Pancreas (tissue), 10 donors: ENCODE results near the gene ROBO1. TPM values are rescaled to one million over a fixed set of nuclear protein-coding genes. Genes with fewer than 3 reads are reported as not detected.

Source experiments
- ATAC-seq, 4 donors: fragments of 200-7000 bp; cut with Tn5 transposase; one replicate each; pipeline versions ENCODE4 v1.8.0 to v1.9.1; 2020; ENCODE audit warnings: mild to moderate bottlenecking in 4 of 4, moderate library complexity in 4 of 4
- DNase-seq, 6 donors: peaks; one replicate each; pipeline ENCODE4 v3.0.0-alpha.2; 2020
- FAIRE-seq: peaks from 2 replicates; lab custom pipeline; 2012; peaks lifted over from hg19 to GRCh38; lab: Jason Lieb, UNC
- H3K27ac ChIP-seq, 4 donors: fragments of 200-600 bp; sonication (generic); 1 replicate in 3 of 4; 2 replicates in 1 of 4; pipeline versions ENCODE4 v1.5.0 to v1.8.0; 2020
- H3K27me3 ChIP-seq, 4 donors: fragments of 200-600 bp; one replicate each; pipeline ENCODE4 v1.8.0; 2021
- H3K36me3 ChIP-seq, 3 donors: fragments of 200-600 bp; sonication (generic) in 1 of 3; one replicate each; pipeline versions ENCODE4 v1.5.0 to v1.8.0; 2020 to 2021
- H3K4me1 ChIP-seq, 3 donors: fragments of 200-600 bp; one replicate each; pipeline ENCODE4 v1.8.0; 2021
- H3K4me3 ChIP-seq, 4 donors: fragments of 200-600 bp; sonication (generic) in 2 of 4; one replicate each; pipeline versions ENCODE4 v1.5.0 to v1.8.0; 2020 to 2021
- H3K9me3 ChIP-seq, 4 donors: fragments of 200-600 bp; one replicate each; pipeline ENCODE4 v1.8.0; 2021
- CTCF ChIP-seq, 4 donors: fragments of 200-600 bp; sonication (generic) in 3 of 4; IDR thresholded peaks; one replicate each; pipeline versions ENCODE4 v1.5.0 to v1.8.0; 2021; ENCODE audit warnings: antibody characterized with exemption in 4 of 4
- WGBS, 2 donors: extraction: QIAGEN DNeasy Blood & Tissue Kit; methylation state at CpG; one replicate each; pipeline ENCODE4 v1.1.7; 2013; 5-methylcytosine and 5-hydroxymethylcytosine counted together
- intact Hi-C, 3 donors: fragments of 100-400 bp; cut with DNase I; formaldehyde crosslinking; loops; one replicate each; pipeline versions ENCODE4 v1.11.1 to v1.14.2; 2022
- polyA plus RNA-seq, 2 donors: library from polyadenylated mRNA; stranded (reverse); fragments of 200-250 nt; gene quantifications; one replicate each; pipeline ENCODE4 v1.2.3, GENCODE V29; 2013
- total RNA-seq, 6 donors: library from RNA; stranded (reverse); fragmentation: NEBNext Ultra II Directional in 4 of 6; extraction: Animal tissue kit (Norgen Biotek cat#: 25700) in 4 of 6; gene quantifications; one replicate each; pipeline versions ENCODE4 v1.2.1 to v1.2.4, GENCODE V29; 2021 to 2023
- donor health status: healthy with polysubstance abuse.
- donor health status: DM: no; HTN: no; CAD: no; lungs with moderate emphysema.
- donor health status: DM: no; HTN: no; CAD: no.
- donor health status: control.
- donor health status: control.
- donor health status: Bipolar disorder and iron deficiency.
- donor health status: DM: yes; HTN: yes; CAD: no.
- donor health status: DM: no; HTN: no; CAD: no.
- donor health status: DM: no; HTN: no; CAD: no.
- donor health status: DM: yes; HTN: yes; CAD: no.

ROBO1 gene
- total and polyA plus RNA-seq, 8 donors = 0.51 to 8.5 (median 2.8) TPM

DNA sequence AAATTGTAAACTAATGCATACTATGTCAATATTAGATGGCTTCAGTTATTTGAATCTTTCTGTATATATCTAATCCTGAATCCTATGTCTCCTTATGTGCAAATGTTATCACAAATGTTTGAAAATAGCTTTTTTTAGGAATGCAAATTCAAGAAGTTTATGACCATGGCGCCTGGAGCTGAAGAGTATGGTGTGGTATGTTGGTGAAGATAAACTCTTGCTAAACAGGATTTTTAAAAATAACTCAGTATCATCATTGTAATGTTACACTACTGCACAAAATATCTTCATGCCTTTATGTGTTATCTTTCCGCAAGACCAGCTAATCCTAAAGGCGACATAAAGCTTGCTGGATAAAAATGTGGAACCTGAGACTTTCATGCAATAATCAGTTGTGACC, 382.6 kb downstream of the ROBO1 start:
- H3K9me3 ChIP-seq = no peaks in the 10 kb centered on the region
- no peak overlapping the region for H3K4me3 ChIP-seq
- no peaks in the 10 kb centered on the region for H3K36me3 ChIP-seq
- FAIRE-seq (no peak), ATAC-seq (no peak), DNase-seq (no peak)
- intact Hi-C loops = no loop called here
- peaks cover 0 to 4% (median 0%) of the 10 kb centered on the region in 4 donors for H3K27me3 ChIP-seq
- no peak overlapping the region for H3K27ac ChIP-seq
- H3K4me1 ChIP-seq = no peaks in the 10 kb centered on the region
- 54 to 65% methylated on average over 3 of the region's 3 CpGs for WGBS, 2 donors
- no peak for TF ChIP-seq CTCF (IDR thresholded peaks at IDR 0.05)

- no peaks in the 10 kb centered on the region for H3K9me3 ChIP-seq
- no peak for ATAC-seq
- WGBS, 2 donors = 27 to 29% methylated on average over 3 of the region's 3 CpGs
- intact Hi-C loops = no loop called here
- H3K27me3 ChIP-seq = no peaks in the 10 kb centered on the region
- H3K36me3 ChIP-seq = no peaks in the 10 kb centered on the region
- H3K27ac ChIP-seq = no peak overlapping the region
- TF ChIP-seq CTCF (IDR thresholded peaks at IDR 0.05) = no peak
- no peak for FAIRE-seq
- no peak overlapping the region for H3K4me3 ChIP-seq
- no peak for DNase-seq
- H3K4me1 ChIP-seq = no peaks in the 10 kb centered on the region
Observed at GRCh38 chr3:79383402-79384012, 384.3 kb downstream of the ROBO1 start.

GRCh38 chr3:79380581-79380980, 387.2 kb downstream of the ROBO1 start:
- H3K4me3 ChIP-seq = no peak overlapping the region
- no peaks in the 10 kb centered on the region for H3K9me3 ChIP-seq
- DNase-seq = no peak
- TF ChIP-seq CTCF (IDR thresholded peaks at IDR 0.05) = no peak
- no peaks in the 10 kb centered on the region for H3K27me3 ChIP-seq
- intact Hi-C loops = no loop called here
- no peak for FAIRE-seq
- no peaks in the 10 kb centered on the region for H3K36me3 ChIP-seq
- H3K27ac ChIP-seq = no peak overlapping the region
- H3K4me1 ChIP-seq = no peaks in the 10 kb centered on the region
- no peak for ATAC-seq
- 67 to 70% methylated on average over 4 of the region's 4 CpGs for WGBS, 2 donors

GRCh38 chr3:79378064-79378463, 389.7 kb downstream of the ROBO1 start:
- H3K4me3 ChIP-seq = no peak overlapping the region
- DNase-seq (no peak), FAIRE-seq (no peak), ATAC-seq (no peak)
- H3K4me1 ChIP-seq = no peaks in the 10 kb centered on the region
- H3K27me3 ChIP-seq = no peaks in the 10 kb centered on the region
- no peak overlapping the region for H3K27ac ChIP-seq
- no peak for TF ChIP-seq CTCF (IDR thresholded peaks at IDR 0.05)
- no peaks in the 10 kb centered on the region for H3K36me3 ChIP-seq
- intact Hi-C loops = no loop called here
- 53 to 61% methylated on average over 3 of the region's 3 CpGs for WGBS, 2 donors
- H3K9me3 ChIP-seq = no peaks in the 10 kb centered on the region

GRCh38 chr3:79369306-79369705, 398.5 kb downstream of the ROBO1 start:
- FAIRE-seq = no peak
- H3K27ac ChIP-seq = no peak overlapping the region
- H3K4me1 ChIP-seq = no peaks in the 10 kb centered on the region
- WGBS, 2 donors = 21 to 27% methylated on average over 1 of the region's 1 CpG
- no peak for DNase-seq
- no peaks in the 10 kb centered on the region for H3K36me3 ChIP-seq
- no peak for ATAC-seq
- no peak for TF ChIP-seq CTCF (IDR thresholded peaks at IDR 0.05)
- no peaks in the 10 kb centered on the region for H3K9me3 ChIP-seq
- intact Hi-C loops = no loop called here
- no peak overlapping the region for H3K4me3 ChIP-seq
- no peaks in the 10 kb centered on the region for H3K27me3 ChIP-seq
